Nucleus accumbens (tissue), 56 donors: ENCODE measurements around the gene CRTC2.
A peak's percentile ranks its signal among the peaks of the same experiment; 100 is the strongest.
"Not testable (repeated sequence)": the region's sequence is repeated elsewhere in the genome, so short reads cannot be mapped to it uniquely, and the experiment has no call there.

Source experiments
- DNase-seq, 56 donors: peaks; one replicate each; lab custom pipeline; 2025; lab: John Stamatoyannopoulos, UW

Gene CRTC2

GRCh38 chr1:153958111-153958960 lies at the start of gene CRTC2:
Gene CRTC2, minus strand, starts transcription at chr1:153958612. Its CDS starts 115 bp downstream, at chr1:153958497.
- DNase-seq: peak; percentile 77 to 100 (median 98)

- no peak for DNase-seq
These were observed 47.7 kb upstream of the CRTC2 start for GRCh38 chr1:154006136-154006535.

GRCh38 chr1:154000420-154000819 lies 42.0 kb upstream of the CRTC2 start:
- DNase-seq: no peak

- not testable (repeated sequence) for DNase-seq
These were observed 38.5 kb upstream of the CRTC2 start for GRCh38 chr1:153996882-153997281.

GRCh38 chr1:153995640-153996039 lies 37.2 kb upstream of the CRTC2 start:
- no peak for DNase-seq

GRCh38 chr1:153995202-153995601 lies 36.8 kb upstream of the CRTC2 start:
- DNase-seq: no peak

GRCh38 chr1:153991806-153992205 lies 33.4 kb upstream of the CRTC2 start:
- peak in 4 of 56 donors; percentile 7 to 47 (median 20) for DNase-seq

- no peak for DNase-seq
These were observed 32.8 kb upstream of the CRTC2 start for GRCh38 chr1:153991151-153991630.

- DNase-seq: peak; percentile 52 to 96 (median 85)
These were observed 32.2 kb upstream of the CRTC2 start, which contains the start of gene RPS27 for GRCh38 chr1:153990468-153991150. Gene RPS27, plus strand, starts transcription at chr1:153990762. Its CDS starts 35 bp downstream, at chr1:153990797.

GRCh38 chr1:153987621-153988020 lies 29.2 kb upstream of the CRTC2 start:
- DNase-seq: no peak

GRCh38 chr1:153985941-153986761 lies 27.7 kb upstream of the CRTC2 start, which contains the start of gene RAB13:
Gene RAB13, minus strand, starts transcription at chr1:153986339. Its CDS starts 103 bp downstream, at chr1:153986236.
- DNase-seq: peak in 52 of 56 donors; percentile 9 to 80 (median 52)

- DNase-seq: peak in 4 of 56 donors; percentile 11 to 37 (median 20)
These were observed 27.0 kb upstream of the CRTC2 start for GRCh38 chr1:153985341-153985912.

GRCh38 chr1:153984123-153984894 lies 25.9 kb upstream of the CRTC2 start:
- no peak for DNase-seq

GRCh38 chr1:153981735-153982134 lies 23.3 kb upstream of the CRTC2 start:
- DNase-seq: not testable (repeated sequence)

- DNase-seq: not testable (repeated sequence)
These were observed 20.7 kb upstream of the CRTC2 start for GRCh38 chr1:153979091-153979490.

GRCh38 chr1:153978274-153978909 lies 20.0 kb upstream of the CRTC2 start:
- DNase-seq: no peak

- peak in 55 of 56 donors; percentile 47 to 95 (median 81) for DNase-seq
These were observed 19.1 kb upstream of the CRTC2 start, which contains the start of gene JTB for GRCh38 chr1:153977250-153978240. Gene JTB, minus strand, starts transcription at chr1:153977674. Its CDS starts 422 bp downstream, at chr1:153977252.
